HG03095 (cell line): ENCODE data around the gene LAG3.

Experiments used
- ATAC-seq: cut with Tn5 transposase; IDR thresholded peaks from one replicate; pipeline ENCODE4 v1.9.1; 2021; ENCODE audit warnings: moderate library complexity; ENCODE audit not compliant: unreplicated experiment

LAG3 gene

DNA sequence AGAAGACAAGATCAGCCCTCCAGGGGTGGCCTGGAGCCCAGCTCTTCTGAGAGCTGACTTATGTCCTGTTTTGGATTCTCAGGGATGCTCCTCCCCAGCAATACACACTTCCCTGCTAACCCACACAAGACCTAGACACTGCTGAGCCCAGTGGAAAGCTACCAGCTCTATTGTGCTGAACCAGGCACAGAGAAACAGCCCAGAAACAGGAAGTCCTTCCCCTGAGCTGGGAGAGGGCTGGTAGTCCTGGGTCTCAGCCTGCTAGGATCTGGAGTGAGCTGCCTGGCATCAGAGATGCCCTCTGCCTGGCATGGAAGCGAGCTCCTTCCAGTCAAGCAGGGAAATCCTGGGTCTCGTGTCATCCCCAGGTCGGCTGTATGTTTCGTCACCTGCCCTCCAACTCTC is 1.2 kb upstream of the LAG3 start:
- ATAC-seq, result no peak

DNA sequence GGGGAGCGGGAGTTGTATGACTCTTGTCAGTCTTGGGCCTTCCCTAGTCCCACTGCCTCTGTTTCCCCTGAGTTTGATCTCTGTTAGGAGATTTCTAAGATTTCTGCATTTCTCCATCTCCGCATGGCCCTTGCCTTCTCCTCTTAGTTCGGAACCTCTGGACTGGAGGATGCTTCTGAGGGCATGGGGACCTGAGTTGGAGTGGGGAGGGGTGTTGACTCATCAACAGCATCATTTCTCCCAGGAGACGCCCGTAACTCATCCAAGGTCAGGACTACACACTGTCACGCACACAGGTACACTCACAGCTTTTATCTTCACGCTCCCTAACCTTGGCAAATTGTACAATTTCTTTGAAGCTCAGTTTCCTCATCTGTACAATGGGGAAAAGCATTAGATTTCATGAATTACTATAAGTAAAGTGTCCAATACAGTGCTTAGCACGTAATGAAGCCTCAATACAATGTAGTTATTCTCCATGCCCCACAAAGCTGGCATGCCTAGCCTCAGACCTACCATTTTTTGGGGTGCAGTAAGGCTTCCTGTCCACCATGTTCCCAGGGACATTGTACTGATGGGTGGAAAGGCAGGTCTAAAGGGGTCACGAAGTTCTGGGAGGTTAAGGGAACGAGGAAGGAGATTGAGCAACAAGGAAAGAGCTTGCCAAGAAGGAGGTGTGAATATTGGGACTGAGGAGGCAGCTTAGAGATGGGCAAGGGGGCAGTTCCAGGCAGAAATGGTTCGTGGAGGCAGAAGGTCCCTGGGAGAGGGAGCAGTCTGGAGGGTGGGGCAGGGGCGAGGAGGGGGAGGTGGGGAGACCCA is 600 bp upstream of the LAG3 start:
- ATAC-seq, result no peak

DNA sequence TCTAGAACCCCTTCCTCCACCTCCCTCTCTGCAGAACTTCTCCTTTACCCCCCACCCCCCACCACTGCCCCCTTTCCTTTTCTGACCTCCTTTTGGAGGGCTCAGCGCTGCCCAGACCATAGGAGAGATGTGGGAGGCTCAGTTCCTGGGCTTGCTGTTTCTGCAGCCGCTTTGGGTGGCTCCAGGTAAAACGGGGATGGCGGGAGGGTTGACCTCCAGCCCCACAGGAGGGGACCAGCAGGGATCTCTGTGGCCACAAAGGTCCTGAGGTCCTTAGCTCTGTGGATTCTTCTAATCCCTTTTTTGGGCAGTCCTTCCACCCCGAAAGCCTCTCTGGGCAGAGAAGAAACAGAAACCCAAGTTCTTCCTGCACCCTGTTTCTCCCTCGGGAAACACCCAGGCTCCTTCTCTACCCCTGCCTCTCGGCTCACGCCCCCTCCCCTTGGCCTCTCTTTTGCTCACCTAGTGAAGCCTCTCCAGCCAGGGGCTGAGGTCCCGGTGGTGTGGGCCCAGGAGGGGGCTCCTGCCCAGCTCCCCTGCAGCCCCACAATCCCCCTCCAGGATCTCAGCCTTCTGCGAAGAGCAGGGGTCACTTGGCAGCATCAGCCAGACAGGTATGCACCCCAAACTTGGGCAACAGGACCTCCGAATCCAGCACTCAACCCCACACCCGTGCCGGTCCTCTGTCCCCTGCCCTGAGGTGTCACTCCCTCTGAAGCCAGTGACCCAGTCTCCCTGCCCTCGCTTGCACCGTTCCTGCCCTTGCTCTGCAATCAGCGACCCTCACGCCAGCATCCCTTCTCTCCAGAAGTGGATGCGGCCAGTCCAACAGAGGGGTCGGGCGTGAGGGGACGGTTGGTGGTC is 638 bp downstream of the LAG3 start:
- ATAC-seq, result no peak

DNA sequence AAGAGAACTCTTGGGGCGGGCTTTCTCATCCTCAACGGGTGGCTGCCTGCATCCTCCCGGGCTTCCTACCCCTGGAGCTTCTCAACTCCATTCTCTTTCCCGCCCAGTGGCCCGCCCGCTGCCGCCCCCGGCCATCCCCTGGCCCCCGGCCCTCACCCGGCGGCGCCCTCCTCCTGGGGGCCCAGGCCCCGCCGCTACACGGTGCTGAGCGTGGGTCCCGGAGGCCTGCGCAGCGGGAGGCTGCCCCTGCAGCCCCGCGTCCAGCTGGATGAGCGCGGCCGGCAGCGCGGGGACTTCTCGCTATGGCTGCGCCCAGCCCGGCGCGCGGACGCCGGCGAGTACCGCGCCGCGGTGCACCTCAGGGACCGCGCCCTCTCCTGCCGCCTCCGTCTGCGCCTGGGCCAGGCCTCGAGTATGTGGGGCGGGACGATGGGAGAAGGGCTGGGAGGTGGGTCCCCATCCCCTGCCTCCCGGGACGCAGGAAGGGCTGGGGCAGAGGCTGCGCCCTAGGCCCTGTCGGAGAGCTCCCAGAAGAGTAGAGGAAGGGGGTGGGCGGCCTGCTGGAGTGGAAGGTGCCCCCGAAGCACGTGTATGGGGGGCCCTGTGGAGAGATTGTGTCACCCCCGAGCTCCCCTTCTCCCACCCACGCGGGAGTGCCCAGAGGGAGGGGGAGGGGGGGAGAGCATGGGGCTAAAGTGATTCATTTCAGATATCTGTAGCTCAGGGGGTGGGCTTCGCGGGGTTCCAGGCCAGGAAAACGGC is 1.5 kb downstream of the LAG3 start:
- no peak for ATAC-seq

DNA sequence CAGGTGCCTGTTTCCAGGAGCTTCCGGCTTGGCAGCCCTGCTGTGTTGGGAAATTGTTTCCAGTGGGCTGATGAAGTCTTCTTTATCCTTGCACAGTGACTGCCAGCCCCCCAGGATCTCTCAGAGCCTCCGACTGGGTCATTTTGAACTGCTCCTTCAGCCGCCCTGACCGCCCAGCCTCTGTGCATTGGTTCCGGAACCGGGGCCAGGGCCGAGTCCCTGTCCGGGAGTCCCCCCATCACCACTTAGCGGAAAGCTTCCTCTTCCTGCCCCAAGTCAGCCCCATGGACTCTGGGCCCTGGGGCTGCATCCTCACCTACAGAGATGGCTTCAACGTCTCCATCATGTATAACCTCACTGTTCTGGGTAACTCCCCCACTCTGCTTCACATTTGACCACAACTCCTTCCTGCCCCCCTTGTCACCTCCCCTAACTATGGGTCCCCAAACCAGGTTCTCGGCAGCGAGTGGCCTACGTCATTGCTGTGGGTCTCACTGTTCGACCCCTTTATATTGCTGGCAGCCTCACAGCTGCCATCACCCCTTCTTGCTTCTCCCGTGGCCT is 2.3 kb downstream of the LAG3 start:
- ATAC-seq, result no peak

DNA sequence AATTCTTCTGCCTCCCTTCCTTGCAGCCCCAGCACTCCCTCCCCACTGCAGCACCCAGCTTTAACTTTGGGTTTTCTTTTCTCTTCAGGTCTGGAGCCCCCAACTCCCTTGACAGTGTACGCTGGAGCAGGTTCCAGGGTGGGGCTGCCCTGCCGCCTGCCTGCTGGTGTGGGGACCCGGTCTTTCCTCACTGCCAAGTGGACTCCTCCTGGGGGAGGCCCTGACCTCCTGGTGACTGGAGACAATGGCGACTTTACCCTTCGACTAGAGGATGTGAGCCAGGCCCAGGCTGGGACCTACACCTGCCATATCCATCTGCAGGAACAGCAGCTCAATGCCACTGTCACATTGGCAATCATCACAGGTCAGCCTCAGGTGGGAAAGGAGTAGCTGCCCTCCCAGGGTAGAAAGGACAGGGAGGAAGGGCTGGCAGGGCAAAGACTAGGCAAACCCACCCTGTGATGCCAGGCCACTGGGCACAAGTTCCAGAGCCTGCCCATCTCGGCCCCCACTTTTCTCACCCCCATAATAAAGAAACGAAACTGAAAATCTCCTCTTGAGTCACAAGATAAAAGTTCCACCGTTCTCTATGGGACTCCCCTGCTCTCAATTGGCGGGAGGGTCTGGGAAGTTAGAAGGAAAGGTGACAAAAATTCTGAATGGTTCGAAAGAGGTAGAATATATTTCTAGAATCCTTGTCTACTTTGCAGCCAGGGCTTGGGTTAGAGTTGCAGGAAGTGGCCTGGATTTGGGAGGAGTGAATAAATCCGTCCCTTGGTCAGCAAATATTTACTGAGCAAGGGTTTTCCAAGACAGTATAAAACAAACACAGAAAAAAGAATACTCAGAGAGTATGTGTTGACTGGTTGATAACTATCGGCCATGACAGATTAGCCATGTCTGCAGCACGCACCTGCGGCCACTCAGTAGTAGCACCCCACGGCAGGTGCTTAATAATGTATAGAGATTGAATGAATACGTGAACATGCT is 3.2 kb downstream of the LAG3 start:
- no peak for ATAC-seq

DNA sequence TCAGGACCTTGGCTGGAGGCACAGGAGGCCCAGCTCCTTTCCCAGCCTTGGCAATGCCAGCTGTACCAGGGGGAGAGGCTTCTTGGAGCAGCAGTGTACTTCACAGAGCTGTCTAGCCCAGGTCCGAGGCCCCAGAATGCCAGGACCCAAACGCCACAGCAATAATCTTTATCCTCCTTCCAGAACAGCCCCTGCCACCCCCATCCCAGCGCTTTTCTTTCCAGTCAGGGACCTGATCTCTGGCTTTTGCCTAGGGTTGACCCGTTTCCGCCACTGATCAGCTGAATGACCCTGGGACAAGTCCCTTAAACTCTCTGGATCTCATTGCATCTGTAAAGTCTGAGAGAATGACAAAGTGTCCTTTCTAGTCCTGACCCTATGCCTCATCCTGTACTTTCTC is 5.1 kb downstream of the LAG3 start:
- no peak for ATAC-seq

DNA sequence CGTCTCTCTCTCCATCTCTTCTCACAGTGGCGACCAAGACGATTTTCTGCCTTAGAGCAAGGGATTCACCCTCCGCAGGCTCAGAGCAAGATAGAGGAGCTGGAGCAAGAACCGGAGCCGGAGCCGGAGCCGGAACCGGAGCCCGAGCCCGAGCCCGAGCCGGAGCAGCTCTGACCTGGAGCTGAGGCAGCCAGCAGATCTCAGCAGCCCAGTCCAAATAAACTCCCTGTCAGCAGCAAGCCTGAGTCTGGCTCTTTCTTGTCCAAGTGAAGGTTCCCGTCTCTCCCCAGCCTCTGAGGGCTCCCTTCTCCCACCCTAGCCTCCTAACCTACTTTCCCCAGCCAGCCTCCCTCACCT is 5.9 kb downstream of the LAG3 start:
- no peak for ATAC-seq

DNA sequence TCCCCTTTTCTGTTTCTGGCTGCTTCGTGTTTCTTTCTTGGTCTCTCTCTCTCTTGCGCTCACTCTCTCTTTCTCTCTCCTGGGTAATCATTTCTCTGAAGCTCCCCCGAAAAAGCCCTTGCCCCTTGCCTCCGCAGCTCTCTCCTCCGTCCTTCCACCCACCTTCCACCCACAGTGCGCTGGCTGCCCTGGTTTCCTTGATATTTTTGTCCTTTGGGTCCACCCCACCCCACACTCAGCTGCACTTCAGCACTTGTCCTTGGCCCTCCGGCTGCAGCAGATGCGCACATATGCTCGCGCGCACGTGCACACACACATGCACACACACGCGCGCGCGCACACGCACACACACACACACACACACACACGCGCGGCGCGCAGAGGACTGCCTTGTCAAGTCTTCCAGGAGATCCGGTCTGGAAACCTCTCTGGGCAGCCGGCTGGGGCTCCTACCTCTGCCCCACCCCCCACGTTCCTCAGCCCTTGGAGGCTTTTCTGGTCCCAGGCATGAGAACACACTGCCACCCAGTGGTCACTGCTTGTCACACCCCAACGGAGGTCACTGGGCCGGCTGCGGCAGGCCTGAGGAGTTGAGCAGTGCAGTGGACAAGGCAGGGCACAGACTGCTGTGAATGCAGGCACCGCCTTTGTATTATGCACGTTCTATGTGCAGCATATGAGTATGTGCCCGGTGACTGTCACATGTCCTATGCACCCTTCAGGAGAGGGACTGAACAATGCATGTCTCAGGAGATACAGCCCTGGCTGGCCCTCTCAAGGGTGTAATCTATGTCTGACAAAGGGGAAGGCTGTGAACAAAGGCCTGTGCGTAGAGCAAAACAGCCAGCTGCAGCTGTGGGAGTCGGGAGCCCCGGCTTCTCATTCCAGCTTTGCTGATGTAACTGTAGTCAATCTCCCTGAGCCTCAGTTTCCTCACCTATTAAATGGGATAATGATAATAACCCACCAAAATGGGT is 6.5 kb downstream of the LAG3 start:
- ATAC-seq, result peak; percentile 76

DNA sequence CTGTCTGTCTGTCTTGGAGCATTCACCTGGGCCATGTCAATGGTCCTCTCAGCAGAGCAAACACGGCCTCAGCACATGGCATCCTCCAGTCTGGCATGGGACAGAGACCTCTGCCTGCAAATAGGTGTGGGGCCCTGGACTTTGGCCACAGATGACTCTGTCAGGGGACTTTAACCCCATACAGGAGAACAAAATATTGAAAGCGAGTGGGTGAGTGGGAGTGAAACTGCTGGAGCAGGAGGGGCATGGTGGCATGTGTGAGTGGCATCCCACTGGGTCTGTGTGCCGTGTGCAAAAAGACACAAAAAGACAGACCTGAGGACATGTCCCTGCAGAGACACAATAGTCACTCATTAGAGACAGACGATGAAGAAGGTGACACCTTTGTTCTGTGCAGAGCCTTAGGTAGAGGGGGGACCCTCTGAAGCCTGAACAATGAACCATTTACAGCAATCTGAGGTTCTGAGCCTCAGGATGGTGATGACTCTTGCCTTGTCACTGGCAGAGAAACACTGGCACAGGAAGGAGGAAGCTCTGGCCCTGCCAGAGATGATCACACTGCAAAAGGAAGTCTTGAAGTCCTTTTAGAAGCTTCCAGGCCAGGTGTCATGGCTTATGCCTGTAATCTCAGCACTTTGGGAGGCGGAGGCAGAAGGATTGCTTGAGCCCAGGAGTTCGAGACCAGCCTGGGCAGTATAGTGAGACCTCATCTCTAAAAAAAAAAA is 7.5 kb downstream of the LAG3 start:
- ATAC-seq, result no peak

DNA sequence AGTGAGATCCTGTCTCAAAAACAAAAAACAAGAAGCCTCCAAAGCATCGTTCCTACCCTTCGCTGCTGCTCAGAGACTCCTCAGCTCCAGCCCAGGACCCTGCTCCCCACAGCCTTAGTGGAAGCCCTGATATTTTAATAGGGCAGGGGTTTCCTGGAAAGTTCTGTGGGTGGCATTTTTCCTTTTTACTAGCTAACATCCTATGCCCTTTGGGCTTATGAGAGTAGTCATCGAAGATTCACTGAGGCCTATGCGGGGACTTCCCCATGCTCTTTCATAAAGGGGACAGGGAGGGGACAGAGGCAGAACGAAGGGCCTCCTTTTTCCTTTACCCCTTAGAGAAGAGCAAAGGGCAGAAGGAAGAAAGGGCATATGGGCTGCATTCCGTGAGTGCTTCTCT is 8.3 kb downstream of the LAG3 start:
- no peak for ATAC-seq

DNA sequence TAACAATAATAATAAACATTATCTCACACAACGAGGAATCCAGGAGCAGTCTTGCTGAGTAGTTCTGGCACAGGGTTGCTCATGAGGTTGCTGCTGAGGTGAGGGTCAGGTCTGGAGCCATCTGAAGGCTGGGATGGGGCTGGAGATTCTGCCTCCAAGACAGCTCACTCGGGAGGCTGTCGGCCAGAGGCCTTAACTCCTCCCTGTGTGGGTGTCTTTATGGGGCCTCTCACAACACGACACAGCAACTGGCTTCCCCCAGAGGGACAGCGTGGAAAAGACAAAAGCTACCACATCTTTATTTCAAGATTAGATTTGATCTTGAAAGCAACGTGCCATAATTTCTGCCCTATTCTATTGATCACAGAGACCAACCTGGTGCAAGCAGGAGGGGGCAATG is 9.8 kb downstream of the LAG3 start:
- ATAC-seq, result no peak

DNA sequence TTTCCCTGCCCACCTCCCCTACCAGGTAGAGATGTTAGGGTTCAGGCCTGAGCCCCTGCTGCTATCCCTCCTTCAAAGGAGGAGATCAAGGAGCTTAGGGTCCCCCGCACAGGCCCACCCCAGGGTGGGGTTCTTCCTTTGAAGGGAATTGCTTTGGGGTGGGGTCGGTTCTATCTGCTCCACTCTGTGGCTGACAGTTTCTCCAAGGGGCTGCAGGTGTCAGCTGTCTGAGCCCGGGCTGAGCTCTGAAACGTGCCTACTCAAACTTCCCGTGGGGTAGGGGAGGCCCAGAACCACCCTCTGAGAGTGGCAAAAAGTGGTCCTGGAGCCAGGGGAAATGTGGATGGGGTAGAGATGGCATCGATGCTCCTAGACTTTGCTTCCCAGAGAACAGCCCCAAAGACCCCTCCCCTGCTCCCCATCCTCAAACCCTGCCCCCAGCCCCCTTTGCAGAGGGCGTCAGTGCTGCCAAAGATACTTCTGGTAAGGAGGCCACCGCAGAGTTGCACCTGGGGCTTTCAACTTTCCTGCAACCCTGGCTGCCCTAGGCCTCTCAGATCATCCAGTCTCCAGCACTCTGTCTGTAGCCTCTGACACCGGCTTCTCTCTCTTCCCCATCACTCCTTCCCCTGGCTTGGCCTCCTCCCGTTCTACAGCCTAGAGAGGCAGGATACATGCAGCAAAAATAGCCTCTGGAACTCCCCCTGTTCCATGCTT is 10.7 kb downstream of the LAG3 start:
- no peak for ATAC-seq

DNA sequence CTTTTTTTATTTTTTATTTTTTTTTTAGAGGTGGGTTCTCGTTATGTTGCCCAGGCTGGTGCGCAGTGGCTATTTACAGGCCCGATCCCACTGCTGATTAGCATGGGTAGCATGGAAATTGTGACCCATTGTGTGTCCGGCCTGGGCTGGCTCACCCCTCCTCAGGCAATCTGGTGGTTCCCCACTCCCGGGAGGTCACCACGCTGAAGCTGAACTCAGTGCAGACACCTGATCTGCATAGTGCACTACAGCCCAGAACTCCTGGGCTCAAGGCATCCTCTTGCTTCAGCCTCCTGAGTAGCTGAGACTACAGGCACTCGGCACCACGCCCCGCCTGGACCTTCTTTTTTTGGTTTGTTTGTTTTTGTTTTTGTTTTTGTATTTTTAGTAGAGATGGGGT is 11.5 kb downstream of the LAG3 start:
- ATAC-seq, result no peak

DNA sequence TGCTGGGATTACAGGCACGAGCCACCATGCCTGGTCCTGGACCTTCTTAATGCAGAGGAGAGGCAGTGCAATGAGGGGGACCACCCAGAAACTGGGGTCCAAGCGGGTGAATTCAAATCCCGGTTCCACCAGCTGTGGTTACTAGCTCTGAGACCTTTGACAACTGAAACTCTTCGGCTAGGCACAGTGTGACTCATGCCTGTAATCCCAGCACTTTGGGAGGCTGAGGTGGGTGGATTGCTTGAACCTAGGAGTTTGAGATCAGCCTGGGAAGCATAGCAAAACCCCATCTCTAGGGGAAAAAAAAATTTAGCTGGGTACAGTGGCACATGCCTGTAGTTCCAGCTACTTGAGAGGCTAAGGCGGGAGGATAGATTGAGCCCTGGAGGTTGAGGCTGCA is 12.0 kb downstream of the LAG3 start:
- no peak for ATAC-seq

DNA sequence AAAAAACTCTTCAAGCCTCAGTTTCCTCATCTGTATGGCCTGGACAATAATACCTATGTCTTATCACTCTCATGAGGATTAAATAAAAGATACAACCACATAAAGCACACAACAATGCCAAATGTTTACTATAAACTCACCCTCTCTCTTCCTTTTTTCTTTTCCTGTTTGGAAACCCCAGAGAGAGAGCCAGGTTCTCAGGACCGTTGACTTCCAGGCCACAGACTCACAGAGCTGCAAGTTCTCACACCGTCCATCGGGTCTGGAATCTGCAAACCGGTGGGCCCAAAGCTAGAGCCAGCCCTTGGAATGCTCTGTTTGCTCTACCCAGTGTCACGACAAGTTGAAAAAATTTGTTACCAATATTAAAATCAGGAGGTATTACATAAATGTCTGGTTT is 12.4 kb downstream of the LAG3 start:
- no peak for ATAC-seq

DNA sequence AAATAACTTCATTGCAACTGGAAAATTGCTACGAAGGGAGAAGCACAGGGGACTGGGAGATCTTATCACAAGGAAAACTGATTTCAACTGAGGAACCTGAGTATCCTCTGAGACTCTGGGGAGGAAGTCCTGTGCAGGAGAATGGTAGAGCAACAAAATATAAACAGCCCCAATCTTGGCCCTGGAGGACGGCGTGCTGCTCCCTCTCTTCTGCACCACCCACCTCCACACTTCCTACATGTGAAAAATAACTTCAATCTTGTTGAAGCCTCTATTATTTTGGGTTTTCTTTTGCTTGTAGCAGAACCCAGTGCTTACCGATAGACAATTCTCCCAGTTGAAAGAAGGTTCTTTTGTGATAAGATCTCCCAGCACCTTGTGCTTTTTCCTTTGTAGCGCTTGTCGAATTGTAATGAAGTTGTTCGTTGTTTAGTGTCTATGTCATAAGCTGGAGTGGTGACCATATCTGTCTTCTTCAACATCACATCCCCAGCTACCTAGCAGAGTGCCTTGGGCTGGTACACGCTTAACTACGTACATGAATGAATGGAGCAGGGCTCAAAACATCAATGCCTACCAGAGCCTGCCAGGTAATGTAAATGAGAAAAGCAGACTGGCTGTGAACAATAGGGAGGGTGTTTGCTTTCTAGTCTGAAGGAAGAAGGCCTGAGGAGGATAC is 14.2 kb downstream of the LAG3 start:
- no peak for ATAC-seq
